Lower lobe of right lung (tissue), 2 donors: ENCODE measurements around the gene CEACAM20. TPM values are rescaled to one million over a fixed set of nuclear protein-coding genes. Genes with fewer than 3 reads are reported as not detected.
"Not testable (repeated sequence)": the region's sequence is repeated elsewhere in the genome, so short reads cannot be mapped to it uniquely, and the experiment has no call there.

Experiments used
- ATAC-seq, 2 donors: fragments of 200-7000 bp; cut with Tn5 transposase; one replicate each; pipeline ENCODE4 v1.9.1; 2020 to 2022; ENCODE audit warnings: mild to moderate bottlenecking in 2 of 2, moderate library complexity in 2 of 2
- DNase-seq: peaks from one replicate; pipeline ENCODE4 v3.0.0-alpha.2; 2020
- H3K27ac ChIP-seq: fragments of 200-600 bp; one replicate; pipeline ENCODE4 v1.8.0; 2022
- H3K27me3 ChIP-seq: fragments of 200-600 bp; one replicate; pipeline ENCODE4 v1.8.0; 2022; ENCODE audit warnings: low read depth
- H3K36me3 ChIP-seq: fragments of 200-600 bp; one replicate; pipeline ENCODE4 v1.8.0; 2022; ENCODE audit warnings: mild to moderate bottlenecking
- H3K4me1 ChIP-seq: fragments of 200-600 bp; one replicate; pipeline ENCODE4 v1.8.0; 2022
- H3K4me3 ChIP-seq: fragments of 200-600 bp; one replicate; pipeline ENCODE4 v1.8.0; 2022; ENCODE audit warnings: mild to moderate bottlenecking
- H3K9me3 ChIP-seq: fragments of 200-600 bp; one replicate; pipeline ENCODE4 v1.8.0; 2022
- CTCF ChIP-seq: fragments of 200-600 bp; IDR thresholded peaks from one replicate; pipeline ENCODE4 v1.8.0; 2022; ENCODE audit warnings: antibody characterized with exemption, mild to moderate bottlenecking
- intact Hi-C: fragments of 100-400 bp; cut with DNase I; formaldehyde crosslinking; loops from one replicate; pipeline ENCODE4 v1.11.0; 2022
- total RNA-seq: library from RNA; stranded (reverse); fragmentation: NEBNext Ultra II Directional; extraction: Animal tissue kit (Norgen Biotek cat#: 25700); gene quantifications from one replicate; pipeline ENCODE4 v1.2.1, GENCODE V29; 2021
- donor health status: DM: no; HTN: yes; CAD: no; lungs with severe emphysema.

The CEACAM20 gene
- total RNA-seq, 1 donor from 2014 or later: 0.30 TPM

- H3K27ac ChIP-seq: no peak overlapping the region
- H3K9me3 ChIP-seq: no peaks in the 10 kb centered on the region
- ATAC-seq: peak in 1 of 2 donors; percentile 14
- TF ChIP-seq CTCF: no peak
- intact Hi-C loops: no loop called here
- peaks cover 10% of the 10 kb centered on the region for H3K27me3 ChIP-seq
- H3K4me3 ChIP-seq: no peak overlapping the region
- DNase-seq: no peak
- H3K36me3 ChIP-seq: no peaks in the 10 kb centered on the region
- peaks cover 6% of the 10 kb centered on the region for H3K4me1 ChIP-seq
Measured at GRCh38 chr19:44570603-44570983, 41.1 kb upstream of the CEACAM20 start.

- intact Hi-C loops: no loop called here
- DNase-seq (no peak), ATAC-seq (no peak)
- no peak overlapping the region for H3K27ac ChIP-seq
- no peaks in the 10 kb centered on the region for H3K36me3 ChIP-seq
- no peak overlapping the region for H3K4me3 ChIP-seq
- peaks cover 6% of the 10 kb centered on the region for H3K4me1 ChIP-seq
- no peaks in the 10 kb centered on the region for H3K9me3 ChIP-seq
- peaks cover 10% of the 10 kb centered on the region for H3K27me3 ChIP-seq
- no peak for TF ChIP-seq CTCF
Measured at GRCh38 chr19:44567745-44568144, 38.3 kb upstream of the CEACAM20 start.

GRCh38 chr19:44566984-44567383 lies 37.5 kb upstream of the CEACAM20 start:
- no peak for TF ChIP-seq CTCF
- Histone ChIP-seq H3K9me3 (no peaks in the 10 kb centered on the region), H3K36me3 (no peaks in the 10 kb centered on the region), H3K27me3 (peaks cover 10% of the 10 kb centered on the region), H3K4me1 (peaks cover 6% of the 10 kb centered on the region), H3K4me3 (no peak overlapping the region), H3K27ac (no peak overlapping the region)
- ATAC-seq (no peak), DNase-seq (no peak)
- intact Hi-C loops: no loop called here

- ATAC-seq, H3K36me3 ChIP-seq, H3K27ac ChIP-seq, H3K4me3 ChIP-seq, H3K9me3 ChIP-seq, H3K4me1 ChIP-seq, H3K27me3 ChIP-seq, DNase-seq, intact Hi-C loops: not testable (repeated sequence)
Measured at GRCh38 chr19:44563086-44563655, 33.7 kb upstream of the CEACAM20 start.

GRCh38 chr19:44557933-44558332 lies 28.5 kb upstream of the CEACAM20 start:
- no peak overlapping the region for H3K4me3 ChIP-seq
- TF ChIP-seq CTCF: no peak
- no peak for DNase-seq
- no peaks in the 10 kb centered on the region for H3K4me1 ChIP-seq
- intact Hi-C loops: no loop called here
- H3K27me3 ChIP-seq: peaks cover 6% of the 10 kb centered on the region
- no peaks in the 10 kb centered on the region for H3K36me3 ChIP-seq
- no peak overlapping the region for H3K27ac ChIP-seq
- ATAC-seq: no peak
- no peaks in the 10 kb centered on the region for H3K9me3 ChIP-seq

- TF ChIP-seq CTCF: no peak
- Histone ChIP-seq H3K36me3 (no peaks in the 10 kb centered on the region), H3K4me1 (no peaks in the 10 kb centered on the region), H3K9me3 (no peaks in the 10 kb centered on the region), H3K27me3 (peaks cover 6% of the 10 kb centered on the region), H3K4me3 (no peak overlapping the region), H3K27ac (no peak overlapping the region)
- DNase-seq (no peak), ATAC-seq (no peak)
- intact Hi-C loops: no loop called here
Measured at GRCh38 chr19:44554641-44555246, 25.3 kb upstream of the CEACAM20 start.
